CD14-positive monocyte (primary cell): ENCODE data around the gene ALKBH3. TPM values are rescaled to one million over a fixed set of nuclear protein-coding genes. Genes with fewer than 3 reads are reported as not detected.

Source experiments
- DNase-seq, 3 donors: peaks; one replicate each; pipeline ENCODE4 v3.0.0-alpha.2; 2011 to 2022
- H2AFZ ChIP-seq: 2 replicates; pipeline ENCODE4 v1.6.0; 2012; ENCODE audit warnings: mild to moderate bottlenecking, low read depth, low read length, inconsistent platforms; ENCODE audit not compliant: insufficient read depth, poor library complexity, severe bottlenecking
- H3K27ac ChIP-seq, 2 donors: 1 replicate in 1 of 2; 2 replicates in 1 of 2; pipeline ENCODE4 v1.5.1; 2012 to 2013; ENCODE audit warnings: low read length in 2 of 2, control low read depth in 1 of 2, inconsistent platforms in 1 of 2, low read depth in 1 of 2, mild to moderate bottlenecking in 1 of 2
- H3K27me3 ChIP-seq, 2 donors: one replicate each; pipeline versions ENCODE4 v1.6.0 to v1.6.1; 2011 to 2013; ENCODE audit warnings: low read length in 2 of 2; ENCODE audit not compliant: control insufficient read depth in 2 of 2, insufficient read depth in 2 of 2
- H3K36me3 ChIP-seq, 2 donors: replicated peaks in 1 of 2; 1 replicate in 1 of 2; 2 replicates in 1 of 2; pipeline versions ENCODE4 v1.5.1 to v1.6.1; 2012 to 2013; ENCODE audit warnings: low read length in 2 of 2, control low read depth in 1 of 2, inconsistent platforms in 1 of 2, mild to moderate bottlenecking in 1 of 2; ENCODE audit not compliant: insufficient read depth in 2 of 2, control insufficient read depth in 1 of 2
- H3K4me1 ChIP-seq, 2 donors: 1 replicate in 1 of 2; 2 replicates in 1 of 2; pipeline versions ENCODE4 v1.5.1 to v1.6.1; 2012 to 2013; ENCODE audit warnings: low read length in 2 of 2, control low read depth in 1 of 2, inconsistent platforms in 1 of 2, mild to moderate bottlenecking in 1 of 2, moderate library complexity in 1 of 2; ENCODE audit not compliant: insufficient read depth in 2 of 2, control insufficient read depth in 1 of 2
- H3K4me2 ChIP-seq: replicated peaks from 2 replicates; pipeline ENCODE3; 2012; ENCODE audit warnings: low read length, moderate library complexity, mild to moderate bottlenecking; ENCODE audit not compliant: poor library complexity, severe bottlenecking; ENCODE audit errors: extremely low read depth
- H3K4me3 ChIP-seq, 3 experiments: fragments of 200-600 bp in 1 of 3; sonication (generic) in 1 of 3; replicated peaks in 1 of 3; 1 replicate in 2 of 3; 2 replicates in 1 of 3; pipeline ENCODE4 v1.5.1; 2011 to 2013; ENCODE audit warnings: low read length in 3 of 3, mild to moderate bottlenecking in 3 of 3, control low read depth in 2 of 3, low read depth in 2 of 3, inconsistent platforms in 1 of 3, moderate library complexity in 1 of 3
- H3K79me2 ChIP-seq: 2 replicates; pipeline ENCODE4 v1.6.0; 2012; ENCODE audit warnings: mild to moderate bottlenecking, control low read depth, inconsistent platforms, low read length, moderate library complexity; ENCODE audit not compliant: insufficient read depth
- H3K9ac ChIP-seq: 2 replicates; pipeline ENCODE4 v1.6.0; 2017; ENCODE audit warnings: low read length, mild to moderate bottlenecking; ENCODE audit not compliant: insufficient read depth, poor library complexity, severe bottlenecking
- H3K9me3 ChIP-seq, 2 donors: replicated peaks in 1 of 2; 1 replicate in 1 of 2; 2 replicates in 1 of 2; pipeline versions ENCODE4 v1.5.1 to v1.6.1; 2012 to 2013; ENCODE audit warnings: low read length in 2 of 2, control low read depth in 1 of 2; ENCODE audit not compliant: control insufficient read depth in 1 of 2, insufficient read depth in 1 of 2
- H4K20me1 ChIP-seq: 2 replicates; pipeline ENCODE4 v1.6.0; 2012; ENCODE audit warnings: mild to moderate bottlenecking, low read length, control low read depth, moderate library complexity; ENCODE audit not compliant: insufficient read depth
- H3K27ac Mint-ChIP-seq, 7 donors: one replicate each; pipeline ENCODE4 v1.8.0; 2020; ENCODE audit warnings: mild to moderate bottlenecking in 7 of 7, mixed read lengths in 7 of 7, moderate library complexity in 6 of 7, inconsistent platforms in 2 of 7
- H3K27me3 Mint-ChIP-seq, 3 donors: one replicate each; pipeline ENCODE4 v1.8.0; 2021 to 2022; ENCODE audit warnings: low read depth in 3 of 3, mild to moderate bottlenecking in 3 of 3, mixed read lengths in 3 of 3, moderate library complexity in 3 of 3, inconsistent platforms in 1 of 3
- H3K36me3 Mint-ChIP-seq, 2 donors: one replicate each; pipeline ENCODE4 v1.8.0; 2020; ENCODE audit warnings: mixed read lengths in 2 of 2, inconsistent platforms in 1 of 2, mild to moderate bottlenecking in 1 of 2
- H3K4me1 Mint-ChIP-seq: one replicate; pipeline ENCODE4 v1.8.0; 2020; ENCODE audit warnings: mild to moderate bottlenecking, mixed read lengths
- H3K4me3 Mint-ChIP-seq, 2 donors: one replicate each; pipeline ENCODE4 v1.8.0; 2020; ENCODE audit warnings: mild to moderate bottlenecking in 2 of 2, mixed read lengths in 2 of 2, moderate library complexity in 1 of 2
- H3K9me3 Mint-ChIP-seq, 7 donors: one replicate each; pipeline ENCODE4 v1.8.0; 2020 to 2022; ENCODE audit warnings: mixed read lengths in 7 of 7, mild to moderate bottlenecking in 6 of 7, moderate library complexity in 6 of 7, inconsistent platforms in 2 of 7
- CTCF ChIP-seq: fragments of 200-600 bp; IDR thresholded peaks from one replicate; pipeline ENCODE4 v1.8.0; 2022; ENCODE audit warnings: antibody characterized with exemption, mild to moderate bottlenecking
- WGBS: methylation state at CpG from one replicate; pipeline ENCODE4 v1.1.5; 2013; ENCODE audit warnings: missing lambda C conversion rate; ENCODE audit not compliant: insufficient coverage; 5-methylcytosine and 5-hydroxymethylcytosine counted together
- intact Hi-C, 2 donors: fragments of 100-400 bp; cut with micrococcal nuclease; formaldehyde crosslinking; loops; one replicate each; pipeline versions ENCODE4 v1.15.0 to v1.15.1; 2023
- polyA plus RNA-seq, 3 donors: library from polyadenylated mRNA; depleted of rRNA in 1 of 3; unstranded in 2 of 3; stranded (reverse) in 1 of 3; fragments of 300-500 nt in 2 of 3; fragments of >200 nt in 1 of 3; fragmentation: Illumina TruSeq in 2 of 3; gene quantifications; 1 replicate in 2 of 3; 2 replicates in 1 of 3; pipeline ENCODE4 v1.2.3, GENCODE V29; 2012 to 2021

The ALKBH3 gene
- polyA plus RNA-seq, 3 donors, result 22.1 to 25.8 (median 22.7) TPM

GRCh38 chr11:43937434-43938411 is 57.1 kb downstream of the ALKBH3 start:
- H3K27me3 ChIP-seq, result peaks cover 13 to 17% of the 10 kb centered on the region in 2 donors
- no peak overlapping the region for H3K4me3 ChIP-seq
- 80% methylated on average over 10 of the region's 14 CpGs for WGBS
- no peak overlapping the region for H3K4me2 ChIP-seq
- Mint-ChIP-seq H3K36me3 (peaks cover 0 to 3% of the 10 kb centered on the region in 2 donors), H3K27ac (peak overlapping the region in 2 of 7 donors; percentile 1 to 49), H3K9me3 (peaks cover 0 to 8% (median 0%) of the 10 kb centered on the region in 7 donors), H3K4me1 (peaks cover 9% of the 10 kb centered on the region), H3K4me3 (no peak overlapping the region), H3K27me3 (peaks cover 24 to 41% (median 32%) of the 10 kb centered on the region in 3 donors)
- intact Hi-C loops, result no loop called here
- no peak overlapping the region for H3K27ac ChIP-seq
- H3K9ac ChIP-seq, result no peak overlapping the region
- peak in 1 of 3 donors; percentile 30 for DNase-seq
- H2AFZ ChIP-seq, result no peak overlapping the region
- no peaks in the 10 kb centered on the region for H3K36me3 ChIP-seq
- no peak for TF ChIP-seq CTCF
- H3K79me2 ChIP-seq, result no peaks in the 10 kb centered on the region
- H3K4me1 ChIP-seq, result peaks cover 3 to 8% of the 10 kb centered on the region in 2 donors
- no peaks in the 10 kb centered on the region for H3K9me3 ChIP-seq
- H4K20me1 ChIP-seq, result no peaks in the 10 kb centered on the region

DNA sequence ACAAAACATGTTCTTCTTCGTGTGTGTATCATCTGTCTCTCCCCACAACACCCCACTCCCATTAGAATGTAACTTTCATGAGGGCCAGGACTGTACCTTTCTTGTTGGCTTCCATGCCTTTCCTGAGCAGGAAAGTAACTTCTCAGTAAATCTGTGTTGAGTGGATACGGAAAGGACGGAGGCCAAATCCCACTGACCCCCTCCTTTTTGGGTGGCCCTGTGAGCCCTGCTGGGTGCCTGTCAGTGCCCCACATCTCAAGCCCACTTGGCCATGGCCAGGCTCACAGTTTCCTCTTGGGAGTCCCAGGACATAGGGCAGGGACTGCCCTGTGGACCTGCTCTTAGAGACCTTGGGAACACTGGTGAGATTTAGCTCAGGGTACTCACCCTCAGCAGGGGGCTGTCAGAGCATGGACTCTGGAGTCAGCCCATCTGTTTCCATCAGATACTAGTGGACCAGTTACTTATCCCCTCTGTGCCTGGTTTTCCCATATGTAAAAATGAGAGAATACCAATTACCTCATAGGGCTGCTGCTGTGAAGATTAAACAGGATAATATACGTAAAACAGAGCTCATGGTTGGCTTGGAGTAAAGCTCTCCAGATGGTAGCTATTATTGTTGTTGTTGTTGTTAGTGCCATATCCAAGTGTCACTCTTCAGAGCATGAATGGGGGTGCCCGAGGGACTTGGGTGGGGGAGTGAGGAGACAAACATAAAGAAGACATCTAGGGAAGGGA is 60.8 kb downstream of the ALKBH3 start:
- peaks cover 0 to 6% of the 10 kb centered on the region in 2 donors for H3K36me3 Mint-ChIP-seq
- peak overlapping the region in 1 of 7 donors; percentile 36 for H3K27ac Mint-ChIP-seq
- Histone ChIP-seq H3K79me2 (no peaks in the 10 kb centered on the region), H3K36me3 (no peaks in the 10 kb centered on the region), H2AFZ (no peak overlapping the region), H4K20me1 (no peaks in the 10 kb centered on the region), H3K27ac (no peak overlapping the region), H3K4me3 (peak overlapping the region in 1 of 3 experiments; percentile 66), H3K4me2 (peak overlapping the region; percentile 72), H3K9me3 (peaks cover 0 to 11% of the 10 kb centered on the region in 2 donors), H3K9ac (peak overlapping the region; percentile 36), H3K4me1 (peaks cover 15 to 34% of the 10 kb centered on the region in 2 donors), H3K27me3 (peaks cover 31 to 43% of the 10 kb centered on the region in 2 donors)
- no peak for TF ChIP-seq CTCF
- peaks cover 0 to 12% (median 7%) of the 10 kb centered on the region in 7 donors for H3K9me3 Mint-ChIP-seq
- H3K4me1 Mint-ChIP-seq, result peaks cover 26% of the 10 kb centered on the region
- H3K27me3 Mint-ChIP-seq, result peaks cover 45 to 65% (median 57%) of the 10 kb centered on the region in 3 donors
- H3K4me3 Mint-ChIP-seq, result peak overlapping the region; percentile 40 to 90
- no peak for DNase-seq
- 42% methylated on average over 3 of the region's 5 CpGs for WGBS
- intact Hi-C loops, result loop anchor here in 1 of 2 donors (5.0 kb wide), 1 partner anchor 49 kb away; no protein-coding TSS in a partner anchor
